Measurements from ENCODE around the gene TOM1L2.

TOM1L2 gene

GRCh38 chr17:17890773-17891759 lies 81.1 kb downstream of the TOM1L2 start:
- H3K27me3 ChIP-seq (ENCODE audit: insufficient read depth, poor library complexity, severe bottlenecking): no peaks in the 10 kb centered on the region
- no peak for TF ChIP-seq POLR2AphosphoS5 (IDR thresholded peaks at IDR 0.05; ENCODE audit: low read depth)
- TF ChIP-seq CTCF (IDR thresholded peaks at IDR 0.05; ENCODE audit: insufficient read depth, low read length): peak; percentile 19
- DNase-seq (ENCODE audit: low read depth in 1 of 2, low spot score in 1 of 2): peak in 1 of 2 experiments; percentile 18
- no peak overlapping the region for H3K4me3 ChIP-seq (replicated peaks; ENCODE audit: insufficient read depth, low read length)
- H3K27ac ChIP-seq (replicated peaks): no peak overlapping the region

GRCh38 chr17:17889922-17890321 lies 82.3 kb downstream of the TOM1L2 start:
- Histone ChIP-seq H3K27ac (replicated peaks) (no peak overlapping the region), H3K27me3 (ENCODE audit: insufficient read depth, poor library complexity, severe bottlenecking) (no peaks in the 10 kb centered on the region), H3K4me3 (replicated peaks; ENCODE audit: insufficient read depth, low read length) (no peak overlapping the region)
- no peak for DNase-seq (ENCODE audit: low read depth in 1 of 2, low spot score in 1 of 2)
- TF ChIP-seq SPI1 (IDR thresholded peaks at IDR 0.05; ENCODE audit: borderline replicate concordance, low read depth) (no peak), CTCF (IDR thresholded peaks at IDR 0.05; ENCODE audit: insufficient read depth, low read length) (no peak), REST (IDR thresholded peaks at IDR 0.05; ENCODE audit: insufficient replicate concordance, low read depth) (no peak), GABPA (IDR thresholded peaks at IDR 0.05; ENCODE audit: low read depth) (no peak), POLR2AphosphoS5 (IDR thresholded peaks at IDR 0.05; ENCODE audit: low read depth) (no peak)

GRCh38 chr17:17888821-17889220 lies 83.4 kb downstream of the TOM1L2 start:
- no peaks in the 10 kb centered on the region for H3K27me3 ChIP-seq (ENCODE audit: insufficient read depth, poor library complexity, severe bottlenecking)
- no peak overlapping the region for H3K4me3 ChIP-seq (replicated peaks; ENCODE audit: insufficient read depth, low read length)
- no peak for TF ChIP-seq GABPA (IDR thresholded peaks at IDR 0.05; ENCODE audit: low read depth)
- TF ChIP-seq REST (IDR thresholded peaks at IDR 0.05; ENCODE audit: insufficient replicate concordance, low read depth): no peak
- no peak for TF ChIP-seq POLR2AphosphoS5 (IDR thresholded peaks at IDR 0.05; ENCODE audit: low read depth)
- no peak for TF ChIP-seq CTCF (IDR thresholded peaks at IDR 0.05; ENCODE audit: insufficient read depth, low read length)
- no peak for TF ChIP-seq SPI1 (IDR thresholded peaks at IDR 0.05; ENCODE audit: borderline replicate concordance, low read depth)
- H3K27ac ChIP-seq (replicated peaks): no peak overlapping the region
- no peak for DNase-seq (ENCODE audit: low read depth in 1 of 2, low spot score in 1 of 2)
